Right lobe of liver (tissue), 4 donors: Measurements from ENCODE around the gene VPS52.

Experiments used
- POLR2A ChIP-seq: fragments of 450-650 bp; IDR thresholded peaks from one replicate; pipeline ENCODE4 v1.6.1; 2017; ENCODE audit warnings: antibody characterized with exemption, mild to moderate bottlenecking
- TF ChIP-seq, protein P1 (sequence below), 4 donors: fragments of 200-600 bp in 3 of 4; fragments of 450-650 bp in 1 of 4; IDR thresholded peaks; one replicate each; pipeline versions ENCODE4 v1.5.1 to v1.8.0; 2016 to 2022; ENCODE audit warnings: antibody characterized with exemption in 4 of 4, mild to moderate bottlenecking in 2 of 4
- donor health status: DM: no; HTN: no; CAD: no.
- donor health status: DM: no; HTN: no; CAD: no.
- donor health status: DM: no; HTN: yes; CAD: no.

DNA sequence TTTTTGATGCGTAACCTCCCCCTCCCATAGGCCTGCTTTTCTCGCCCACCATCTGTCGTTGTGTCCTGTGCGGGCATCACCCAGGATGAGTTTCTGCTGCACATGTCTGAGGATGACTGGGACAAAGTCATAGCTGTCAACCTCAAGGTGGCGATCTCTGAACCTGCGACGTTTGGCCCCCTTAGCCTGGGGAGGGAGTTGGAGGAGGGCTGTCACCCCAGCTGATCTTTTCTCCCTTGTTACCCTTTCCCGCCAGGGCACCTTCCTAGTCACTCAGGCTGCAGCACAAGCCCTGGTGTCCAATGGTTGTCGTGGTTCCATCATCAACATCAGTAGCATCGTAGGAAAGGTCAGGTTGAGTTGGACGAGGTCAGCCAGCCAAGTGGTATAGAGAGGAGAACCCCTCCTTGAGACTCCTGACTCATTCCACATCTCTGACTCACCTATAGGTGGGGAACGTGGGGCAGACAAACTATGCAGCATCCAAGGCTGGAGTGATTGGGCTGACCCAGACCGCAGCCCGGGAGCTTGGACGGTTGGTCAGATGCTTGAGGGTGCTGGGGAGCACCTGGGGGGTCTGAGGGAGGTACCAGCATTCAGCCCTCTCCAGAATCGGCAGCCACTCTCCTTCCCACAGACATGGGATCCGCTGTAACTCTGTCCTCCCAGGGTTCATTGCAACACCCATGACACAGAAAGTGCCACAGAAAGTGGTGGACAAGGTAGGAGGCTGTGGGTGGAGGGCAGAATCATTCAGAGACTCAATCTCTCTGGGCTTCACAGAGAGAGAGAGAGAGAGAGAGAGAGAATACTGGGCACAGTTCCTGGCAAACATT, 66.3 kb downstream of the VPS52 start:
- TF ChIP-seq, protein P1, sequence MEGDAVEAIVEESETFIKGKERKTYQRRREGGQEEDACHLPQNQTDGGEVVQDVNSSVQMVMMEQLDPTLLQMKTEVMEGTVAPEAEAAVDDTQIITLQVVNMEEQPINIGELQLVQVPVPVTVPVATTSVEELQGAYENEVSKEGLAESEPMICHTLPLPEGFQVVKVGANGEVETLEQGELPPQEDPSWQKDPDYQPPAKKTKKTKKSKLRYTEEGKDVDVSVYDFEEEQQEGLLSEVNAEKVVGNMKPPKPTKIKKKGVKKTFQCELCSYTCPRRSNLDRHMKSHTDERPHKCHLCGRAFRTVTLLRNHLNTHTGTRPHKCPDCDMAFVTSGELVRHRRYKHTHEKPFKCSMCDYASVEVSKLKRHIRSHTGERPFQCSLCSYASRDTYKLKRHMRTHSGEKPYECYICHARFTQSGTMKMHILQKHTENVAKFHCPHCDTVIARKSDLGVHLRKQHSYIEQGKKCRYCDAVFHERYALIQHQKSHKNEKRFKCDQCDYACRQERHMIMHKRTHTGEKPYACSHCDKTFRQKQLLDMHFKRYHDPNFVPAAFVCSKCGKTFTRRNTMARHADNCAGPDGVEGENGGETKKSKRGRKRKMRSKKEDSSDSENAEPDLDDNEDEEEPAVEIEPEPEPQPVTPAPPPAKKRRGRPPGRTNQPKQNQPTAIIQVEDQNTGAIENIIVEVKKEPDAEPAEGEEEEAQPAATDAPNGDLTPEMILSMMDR (IDR thresholded peaks at IDR 0.05): no peak
- no peak for TF ChIP-seq POLR2A
